K562 (cell line): ENCODE results near the gene MALRD1. TPM values are rescaled to one million over a fixed set of nuclear protein-coding genes. Genes with fewer than 3 reads are reported as not detected.

Experiments
- ATAC-seq: fragments of 200-7000 bp; cut with Tn5 transposase; 3 replicates; pipeline ENCODE4 v1.9.1; 2020; ENCODE audit warnings: moderate library complexity
- BruUV-seq: library from RNA; stranded (reverse); fragments of 400-500 nt; replicated peaks from 2 replicates; lab custom pipeline; 2021; lab: Mats Ljungman, UMichigan
- CTCF ChIA-PET: fragments of 300-600 bp; formaldehyde crosslinking; extraction: SDS; loops from one replicate; lab custom pipeline; 2021; ENCODE audit warnings: low intra/inter-chr PET ratio; lab: Yijun Ruan, JAX
- POLR2A ChIA-PET: fragments of 300-600, 350-650 bp; sonication (Branson Sonifier 250); formaldehyde crosslinking; extraction: SDS; loops from one replicate; lab custom pipeline; 2021; ENCODE audit warnings: antibody characterized with exemption, inconsistent platforms; lab: Yijun Ruan, JAX
- DNase-seq, 4 experiments: peaks; one replicate each; pipeline versions ENCODE4 v3.0.0 to v3.0.0-alpha.2; 2011 to 2018; ENCODE audit warnings: low spot score in 3 of 4, mixed read lengths in 3 of 4; ENCODE audit errors: extremely low read depth in 1 of 4
- FAIRE-seq: peaks from 2 replicates; lab custom pipeline; 2011; peaks lifted over from hg19 to GRCh38; lab: Jason Lieb, UNC
- H2AFZ ChIP-seq: 2 replicates; pipeline ENCODE4 v1.6.0; 2011; ENCODE audit warnings: low read depth, low read length, control low read depth, inconsistent platforms
- H3K27ac ChIP-seq: fragments of 200-600 bp; 3 replicates; pipeline ENCODE4 v1.8.0; 2011; ENCODE audit warnings: low read depth, mild to moderate bottlenecking, control low read depth, inconsistent platforms, low read length, moderate library complexity, mixed read lengths; ENCODE audit errors: extremely low read depth
- H3K27me3 ChIP-seq, 2 experiments: fragments of 300-600 bp in 1 of 2; 2 replicates in 1 of 2; 3 replicates in 1 of 2; pipeline versions ENCODE4 v1.6.0 to v1.8.0; 2011; ENCODE audit warnings: inconsistent platforms in 2 of 2, low read length in 2 of 2, mild to moderate bottlenecking in 1 of 2, mixed read lengths in 1 of 2, moderate library complexity in 1 of 2; ENCODE audit not compliant: control insufficient read depth in 2 of 2, insufficient read depth in 2 of 2
- H3K36me3 ChIP-seq: fragments of 300-600 bp; 3 replicates; pipeline ENCODE4 v1.8.0; 2011; ENCODE audit warnings: mild to moderate bottlenecking, low read length, inconsistent platforms; ENCODE audit not compliant: control insufficient read depth, insufficient read depth
- H3K4me1 ChIP-seq, 2 experiments: fragments of 200-600 bp in 1 of 2; replicated peaks in 1 of 2; 2 replicates in 1 of 2; 3 replicates in 1 of 2; pipeline versions ENCODE4 v1.5.1 to v1.8.0; 2011; ENCODE audit warnings: inconsistent platforms in 2 of 2, low read length in 2 of 2, mild to moderate bottlenecking in 1 of 2, mixed read lengths in 1 of 2, moderate library complexity in 1 of 2; ENCODE audit not compliant: control insufficient read depth in 2 of 2, insufficient read depth in 2 of 2
- H3K4me2 ChIP-seq: 2 replicates; pipeline ENCODE4 v1.6.1; 2011; ENCODE audit warnings: low read length, control low read depth, inconsistent platforms, mixed read lengths; ENCODE audit not compliant: insufficient read depth
- H3K4me3 ChIP-seq: fragments of 200-600 bp; sonication (generic), shearing (Covaris generic); 2 replicates; pipeline ENCODE4 v1.5.1; 2016; ENCODE audit warnings: control low read depth, inconsistent platforms
- H3K79me2 ChIP-seq: fragments of 200-600 bp; 3 replicates; pipeline ENCODE4 v1.8.0; 2011; ENCODE audit warnings: low read length, inconsistent platforms; ENCODE audit not compliant: control insufficient read depth, insufficient read depth
- H3K9ac ChIP-seq, 2 experiments: 2 replicates each; pipeline versions ENCODE4 v1.6.0 to v1.6.1; 2011; ENCODE audit warnings: low read depth in 2 of 2, low read length in 2 of 2, control low read depth in 1 of 2, inconsistent platforms in 1 of 2, mild to moderate bottlenecking in 1 of 2, mixed read lengths in 1 of 2; ENCODE audit not compliant: insufficient read depth in 1 of 2
- H3K9me1 ChIP-seq: one replicate; pipeline ENCODE4 v1.6.0; 2011; ENCODE audit warnings: inconsistent platforms, mild to moderate bottlenecking, low read length, moderate library complexity; ENCODE audit not compliant: control insufficient read depth, insufficient read depth
- H3K9me3 ChIP-seq: replicated peaks from 2 replicates; pipeline ENCODE4 v1.5.1; 2011; ENCODE audit warnings: low read depth, low read length, inconsistent platforms; ENCODE audit not compliant: control insufficient read depth, insufficient read depth
- H4K20me1 ChIP-seq: replicated peaks from 2 replicates; pipeline ENCODE4 v1.6.1; 2011; ENCODE audit warnings: low read length, inconsistent platforms, mixed read lengths; ENCODE audit not compliant: control insufficient read depth, insufficient read depth
- ELF2 ChIP-seq: fragments of 250-450 bp; sonication (Bioruptor Pico); IDR thresholded peaks from 2 replicates; pipeline ENCODE4 v1.5.0; 2021; ENCODE audit warnings: mild to moderate bottlenecking
- GTF3C2 ChIP-seq: IDR thresholded peaks from 3 replicates; pipeline ENCODE4 v1.6.1; 2011; ENCODE audit warnings: borderline replicate concordance, mild to moderate bottlenecking, moderate library complexity; ENCODE audit not compliant: insufficient read length; ENCODE audit errors: extremely low read depth
- NFE2L1 ChIP-seq: fragments of 450-650 bp; IDR thresholded peaks from 2 replicates; pipeline ENCODE4 v1.6.1; 2016; ENCODE audit warnings: missing genetic modification characterization, low read depth, mild to moderate bottlenecking, missing compliant biosample characterization, moderate library complexity, borderline replicate concordance
- PHB2 ChIP-seq: fragments of 450-650 bp; IDR thresholded peaks from 2 replicates; pipeline ENCODE4 v1.6.1; 2017; ENCODE audit warnings: low read depth
- SNAPC5 ChIP-seq: fragments of 250-450 bp; sonication (Bioruptor Pico); IDR thresholded peaks from 2 replicates; pipeline ENCODE4 v1.8.0; 2021; ENCODE audit warnings: moderate library complexity, mild to moderate bottlenecking, inconsistent platforms
- TAF1 ChIP-seq: IDR thresholded peaks from 2 replicates; pipeline ENCODE4 v1.6.1; 2011; ENCODE audit warnings: mild to moderate bottlenecking, low read length, moderate library complexity; ENCODE audit not compliant: insufficient read depth, control insufficient read depth, severe bottlenecking; ENCODE audit errors: extremely low read depth
- UBTF ChIP-seq, 2 experiments: IDR thresholded peaks; 2 replicates each; pipeline ENCODE4 v1.6.1; 2012; ENCODE audit warnings: improper control_type of control experiment in 2 of 2, low read depth in 2 of 2, low read length in 2 of 2, borderline replicate concordance in 1 of 2
- ZNF253 ChIP-seq: fragments of 250-450 bp; sonication (Bioruptor Pico); conservative IDR thresholded peaks from 2 replicates; pipeline ENCODE4 v1.6.1; 2021; ENCODE audit warnings: mild to moderate bottlenecking
- ZNF785 ChIP-seq: fragments of 250-450 bp; sonication (Bioruptor Pico); IDR thresholded peaks from 2 replicates; pipeline ENCODE4 v1.4.0; 2020; ENCODE audit warnings: mild to moderate bottlenecking
- WGBS: fragments of 100-300 bp; shearing (Covaris generic); methylation state at CpG from one replicate; pipeline ENCODE4 v1.1.6; 2016; ENCODE audit warnings: low coverage, mixed read lengths; ENCODE audit not compliant: insufficient coverage; ENCODE audit errors: missing lambda C conversion rate; 5-methylcytosine and 5-hydroxymethylcytosine counted together
- in situ Hi-C: fragments of 300-500 bp; cut with MboI; formaldehyde crosslinking; loops from 4 replicates; pipeline ENCODE4 v1.15.0; 2018; ENCODE audit warnings: inconsistent platforms, mixed read lengths
- intact Hi-C: fragments of 100-400 bp; cut with micrococcal nuclease; formaldehyde crosslinking; loops from 2 replicates; pipeline ENCODE4 v1.14.2; 2022
- polyA plus RNA-seq, 8 experiments: library from polyadenylated mRNA; depleted of rRNA in 4 of 8; stranded (reverse) in 5 of 8; unstranded in 3 of 8; fragments of >200 nt; fragmentation: Nextera tagmentation in 2 of 8; fragmentation: Illumina TruSeq in 1 of 8; extraction: Ambion mirVana in 2 of 8; extraction: Trizol in 1 of 8; gene quantifications; 2 replicates each; pipeline versions ENCODE4 v1.2.1 to v1.2.3, GENCODE V29; 2011 to 2014; ENCODE audit warnings: inconsistent platforms in 1 of 8, missing spikeins in 1 of 8
- total RNA-seq, 7 experiments: library from RNA; depleted of rRNA in 6 of 7; stranded (reverse); fragments of >200 nt in 6 of 7; fragmentation: Illumina TruSeq in 2 of 7; extraction: Trizol in 2 of 7; gene quantifications; 2 replicates each; pipeline versions ENCODE4 v1.2.1 to v1.2.3, GENCODE V29; 2011 to 2021; ENCODE audit warnings: low replicate concordance in 1 of 7

Gene MALRD1
- total and polyA plus RNA-seq, 9 of the 15 experiments (the other 6 are each of a cell fraction or from before 2014, with no cell fraction given), result not detected

- TF ChIP-seq SNAPC5 (CRISPR knock-in tag) (no peak), ZNF253 (CRISPR knock-in tag) (no peak), GTF3C2 (no peak), UBTF (IDR thresholded peaks at IDR 0.05; ENCODE audit: borderline replicate concordance in 1 of 2, low read depth in 2 of 2, low read length in 2 of 2) (no peak), ELF2 (CRISPR knock-in tag) (no peak), PHB2 (no peak), ZNF785 (no peak), TAF1 (no peak), NFE2L1 (no peak)
- H3K79me2 ChIP-seq, result no peaks in the 10 kb centered on the region
- POLR2A ChIA-PET, result no interaction called here
- H3K4me1 ChIP-seq, result no peaks in the 10 kb centered on the region
- in situ Hi-C loops (no loop called here), intact Hi-C loops (no loop called here)
- FAIRE-seq, result no peak
- H4K20me1 ChIP-seq, result no peaks in the 10 kb centered on the region
- H3K9me3 ChIP-seq, result no peaks in the 10 kb centered on the region
- H3K4me3 ChIP-seq, result no peak overlapping the region
- ATAC-seq, result no peak
- no peak overlapping the region for H3K27ac ChIP-seq
- CTCF ChIA-PET, result no interaction called here
- no peak overlapping the region for H3K4me2 ChIP-seq
- H3K9me1 ChIP-seq, result no peaks in the 10 kb centered on the region
- no peak overlapping the region for H3K9ac ChIP-seq
- H3K36me3 ChIP-seq, result no peaks in the 10 kb centered on the region
- 9% methylated on average over 4 of the region's 4 CpGs for WGBS
- DNase-seq, result no peak
- H2AFZ ChIP-seq, result no peak overlapping the region
- no peaks in the 10 kb centered on the region for H3K27me3 ChIP-seq
- no TSS peak for BruUV-seq
Observed at GRCh38 chr10:19745672-19746071, 697.1 kb downstream of the MALRD1 start.
